ENCODE measurements around the gene ETS2.

Gene ETS2

DNA sequence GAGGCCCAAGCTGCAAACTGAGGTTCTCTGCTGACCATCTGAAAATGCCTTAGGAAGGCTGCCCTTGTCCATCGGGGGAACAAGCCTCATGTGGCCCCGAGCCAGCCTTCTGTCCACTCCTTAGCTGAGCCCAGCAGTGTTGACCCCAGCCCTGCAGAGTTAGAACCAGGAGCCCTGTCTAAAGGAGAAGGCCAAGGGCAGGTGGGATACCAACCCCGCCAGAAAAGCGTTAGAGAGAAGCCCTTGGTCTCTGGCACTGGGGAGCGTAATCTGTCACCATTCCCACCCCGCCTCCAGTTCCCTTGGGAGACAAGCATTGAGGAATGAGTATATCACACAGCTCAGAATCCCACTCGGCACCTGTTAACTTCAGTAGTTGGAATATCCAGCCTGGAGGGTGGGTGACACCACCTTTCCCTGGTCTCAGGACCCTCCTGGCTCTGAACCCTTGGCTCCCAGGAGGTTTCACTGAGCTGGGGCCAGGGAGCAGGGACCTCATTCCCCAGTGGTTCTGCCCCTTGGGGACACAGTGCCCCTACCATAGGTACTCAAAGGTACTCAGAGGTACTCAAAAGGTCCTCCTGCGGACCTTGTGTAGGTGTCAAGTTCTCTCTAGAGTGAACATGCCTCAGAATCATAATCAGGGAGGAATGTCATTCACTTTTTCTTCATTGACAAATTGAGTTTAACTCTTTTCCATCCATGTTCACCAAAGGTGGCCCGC lies 16.4 kb downstream of the ETS2 start:
- TF ChIP-seq EP300 (IDR thresholded peaks at IDR 0.05; ENCODE audit: borderline replicate concordance): no peak
- no peak for TF ChIP-seq TAF1 (IDR thresholded peaks at IDR 0.05; ENCODE audit: low read depth)
- no peak for TF ChIP-seq YY1 (IDR thresholded peaks at IDR 0.05; ENCODE audit: low read depth)
- TF ChIP-seq RAD21 (IDR thresholded peaks at IDR 0.05; ENCODE audit: low read depth): no peak
- no peak for TF ChIP-seq MAX (IDR thresholded peaks at IDR 0.05)

DNA sequence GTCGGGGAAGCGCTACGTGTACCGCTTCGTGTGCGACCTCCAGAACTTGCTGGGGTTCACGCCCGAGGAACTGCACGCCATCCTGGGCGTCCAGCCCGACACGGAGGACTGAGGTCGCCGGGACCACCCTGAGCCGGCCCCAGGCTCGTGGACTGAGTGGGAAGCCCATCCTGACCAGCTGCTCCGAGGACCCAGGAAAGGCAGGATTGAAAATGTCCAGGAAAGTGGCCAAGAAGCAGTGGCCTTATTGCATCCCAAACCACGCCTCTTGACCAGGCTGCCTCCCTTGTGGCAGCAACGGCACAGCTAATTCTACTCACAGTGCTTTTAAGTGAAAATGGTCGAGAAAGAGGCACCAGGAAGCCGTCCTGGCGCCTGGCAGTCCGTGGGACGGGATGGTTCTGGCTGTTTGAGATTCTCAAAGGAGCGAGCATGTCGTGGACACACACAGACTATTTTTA lies 17.1 kb downstream of the ETS2 start:
- TF ChIP-seq TCF12 (IDR thresholded peaks at IDR 0.05; ENCODE audit: low read depth) (no peak), RAD21 (IDR thresholded peaks at IDR 0.05; ENCODE audit: low read depth) (no peak)

DNA sequence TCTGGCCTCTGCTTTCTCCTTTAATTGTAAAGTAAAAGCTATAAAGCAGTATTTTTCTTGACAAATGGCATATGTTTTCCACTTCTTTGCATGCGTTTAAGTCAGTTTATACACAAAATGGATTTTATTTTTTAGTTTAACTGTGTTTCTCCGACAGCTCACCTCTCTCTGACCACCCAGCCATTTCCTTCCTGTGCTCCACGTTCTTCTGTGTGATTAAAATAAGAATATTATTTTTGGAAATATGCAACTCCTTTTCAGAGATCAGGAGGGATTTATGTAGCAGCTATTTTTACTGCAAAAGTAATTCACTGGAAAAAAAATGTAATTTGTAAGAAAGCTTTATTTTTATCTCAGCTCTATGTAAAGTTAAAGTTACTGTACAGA lies 18.0 kb downstream of the ETS2 start:
- TF ChIP-seq TAF1 (IDR thresholded peaks at IDR 0.05; ENCODE audit: low read depth) (no peak), TEAD4 (IDR thresholded peaks at IDR 0.05) (no peak), YY1 (IDR thresholded peaks at IDR 0.05; ENCODE audit: low read depth) (no peak), CREB1 (IDR thresholded peaks at IDR 0.05; ENCODE audit: low read depth) (no peak), EP300 (IDR thresholded peaks at IDR 0.05; ENCODE audit: borderline replicate concordance) (no peak), EGR1 (IDR thresholded peaks at IDR 0.05) (no peak), RAD21 (IDR thresholded peaks at IDR 0.05; ENCODE audit: low read depth) (no peak), CEBPB (IDR thresholded peaks at IDR 0.05) (no peak), NFIC (IDR thresholded peaks at IDR 0.05) (no peak), USF1 (IDR thresholded peaks at IDR 0.05) (no peak), ZBTB7A (IDR thresholded peaks at IDR 0.05; ENCODE audit: low read depth) (no peak), TCF12 (IDR thresholded peaks at IDR 0.05; ENCODE audit: low read depth) (no peak), MAX (IDR thresholded peaks at IDR 0.05) (no peak)
- TF ChIP-seq, protein P1, sequence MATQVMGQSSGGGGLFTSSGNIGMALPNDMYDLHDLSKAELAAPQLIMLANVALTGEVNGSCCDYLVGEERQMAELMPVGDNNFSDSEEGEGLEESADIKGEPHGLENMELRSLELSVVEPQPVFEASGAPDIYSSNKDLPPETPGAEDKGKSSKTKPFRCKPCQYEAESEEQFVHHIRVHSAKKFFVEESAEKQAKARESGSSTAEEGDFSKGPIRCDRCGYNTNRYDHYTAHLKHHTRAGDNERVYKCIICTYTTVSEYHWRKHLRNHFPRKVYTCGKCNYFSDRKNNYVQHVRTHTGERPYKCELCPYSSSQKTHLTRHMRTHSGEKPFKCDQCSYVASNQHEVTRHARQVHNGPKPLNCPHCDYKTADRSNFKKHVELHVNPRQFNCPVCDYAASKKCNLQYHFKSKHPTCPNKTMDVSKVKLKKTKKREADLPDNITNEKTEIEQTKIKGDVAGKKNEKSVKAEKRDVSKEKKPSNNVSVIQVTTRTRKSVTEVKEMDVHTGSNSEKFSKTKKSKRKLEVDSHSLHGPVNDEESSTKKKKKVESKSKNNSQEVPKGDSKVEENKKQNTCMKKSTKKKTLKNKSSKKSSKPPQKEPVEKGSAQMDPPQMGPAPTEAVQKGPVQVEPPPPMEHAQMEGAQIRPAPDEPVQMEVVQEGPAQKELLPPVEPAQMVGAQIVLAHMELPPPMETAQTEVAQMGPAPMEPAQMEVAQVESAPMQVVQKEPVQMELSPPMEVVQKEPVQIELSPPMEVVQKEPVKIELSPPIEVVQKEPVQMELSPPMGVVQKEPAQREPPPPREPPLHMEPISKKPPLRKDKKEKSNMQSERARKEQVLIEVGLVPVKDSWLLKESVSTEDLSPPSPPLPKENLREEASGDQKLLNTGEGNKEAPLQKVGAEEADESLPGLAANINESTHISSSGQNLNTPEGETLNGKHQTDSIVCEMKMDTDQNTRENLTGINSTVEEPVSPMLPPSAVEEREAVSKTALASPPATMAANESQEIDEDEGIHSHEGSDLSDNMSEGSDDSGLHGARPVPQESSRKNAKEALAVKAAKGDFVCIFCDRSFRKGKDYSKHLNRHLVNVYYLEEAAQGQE (IDR thresholded peaks at IDR 0.05; ENCODE audit: low read depth): no peak

GRCh38 chr21:38824124-38824822 lies 18.5 kb downstream of the ETS2 start:
- TF ChIP-seq TAF1 (IDR thresholded peaks at IDR 0.05; ENCODE audit: low read depth) (no peak), NFIC (IDR thresholded peaks at IDR 0.05) (no peak), CREB1 (IDR thresholded peaks at IDR 0.05; ENCODE audit: low read depth) (no peak), ZBTB7A (IDR thresholded peaks at IDR 0.05; ENCODE audit: low read depth) (no peak), MAX (IDR thresholded peaks at IDR 0.05) (no peak), USF1 (IDR thresholded peaks at IDR 0.05) (no peak), TEAD4 (IDR thresholded peaks at IDR 0.05) (no peak), RAD21 (IDR thresholded peaks at IDR 0.05; ENCODE audit: low read depth) (no peak), CEBPB (IDR thresholded peaks at IDR 0.05) (no peak), EGR1 (IDR thresholded peaks at IDR 0.05) (no peak), TCF12 (IDR thresholded peaks at IDR 0.05; ENCODE audit: low read depth) (no peak), YY1 (IDR thresholded peaks at IDR 0.05; ENCODE audit: low read depth) (no peak), FOXM1 (IDR thresholded peaks at IDR 0.05; ENCODE audit: borderline replicate concordance, low read depth) (no peak), EP300 (IDR thresholded peaks at IDR 0.05; ENCODE audit: borderline replicate concordance) (no peak)
- TF ChIP-seq, protein P1 (IDR thresholded peaks at IDR 0.05; ENCODE audit: low read depth): no peak

- TF ChIP-seq USF1 (IDR thresholded peaks at IDR 0.05) (no peak), CEBPB (IDR thresholded peaks at IDR 0.05) (no peak), ZBTB7A (IDR thresholded peaks at IDR 0.05; ENCODE audit: low read depth) (no peak), EGR1 (IDR thresholded peaks at IDR 0.05) (no peak), TCF12 (IDR thresholded peaks at IDR 0.05; ENCODE audit: low read depth) (no peak), YY1 (IDR thresholded peaks at IDR 0.05; ENCODE audit: low read depth) (no peak), RAD21 (IDR thresholded peaks at IDR 0.05; ENCODE audit: low read depth) (no peak), CREB1 (IDR thresholded peaks at IDR 0.05; ENCODE audit: low read depth) (no peak), TAF1 (IDR thresholded peaks at IDR 0.05; ENCODE audit: low read depth) (no peak), NFIC (IDR thresholded peaks at IDR 0.05) (no peak), MAX (IDR thresholded peaks at IDR 0.05) (no peak), FOXM1 (IDR thresholded peaks at IDR 0.05; ENCODE audit: borderline replicate concordance, low read depth) (no peak)
These were observed 19.5 kb downstream of the ETS2 start for GRCh38 chr21:38825269-38825668.

Measured in Ishikawa (cell line).